ENCODE measurements around the gene CXorf38. TPM values are rescaled to one million over a fixed set of nuclear protein-coding genes. Genes with fewer than 3 reads are reported as not detected.

CXorf38 gene
- total and polyA plus RNA-seq, 2 of the 8 experiments (the other 6 are each of a cell fraction or from before 2014, with no cell fraction given), result 3.6 to 6.4 TPM

- TF ChIP-seq NANOG (IDR thresholded peaks at IDR 0.05; ENCODE audit: insufficient read depth, low read depth, low read length, poor library complexity, severe bottlenecking) (no peak), CHD7 (IDR thresholded peaks at IDR 0.05; ENCODE audit: insufficient replicate concordance, low read length) (no peak), SP2 (IDR thresholded peaks at IDR 0.05; ENCODE audit: low read length) (no peak), CTBP2 (IDR thresholded peaks at IDR 0.05; ENCODE audit: borderline replicate concordance, insufficient read depth, insufficient read length, low read length) (no peak), SIX5 (IDR thresholded peaks at IDR 0.05; ENCODE audit: low read depth, low read length) (no peak), SUZ12 (IDR thresholded peaks at IDR 0.05; ENCODE audit: low read length) (no peak), CREB1 (IDR thresholded peaks at IDR 0.05) (no peak)
Measured at GRCh38 chrX:40687169-40687568, 39.8 kb upstream of the CXorf38 start (continued).

All from H1 (cell line).